ENCODE measurements around the gene RPS27. TPM values are rescaled to one million over a fixed set of nuclear protein-coding genes. Genes with fewer than 3 reads are reported as not detected.
A peak's percentile ranks its signal among the peaks of the same experiment; 100 is the strongest.

The RPS27 gene
- total and polyA plus RNA-seq, 2 of the 13 experiments (the other 11 are each of a cell fraction or from before 2014, with no cell fraction given) = 3,737 to 9,964 TPM

DNA sequence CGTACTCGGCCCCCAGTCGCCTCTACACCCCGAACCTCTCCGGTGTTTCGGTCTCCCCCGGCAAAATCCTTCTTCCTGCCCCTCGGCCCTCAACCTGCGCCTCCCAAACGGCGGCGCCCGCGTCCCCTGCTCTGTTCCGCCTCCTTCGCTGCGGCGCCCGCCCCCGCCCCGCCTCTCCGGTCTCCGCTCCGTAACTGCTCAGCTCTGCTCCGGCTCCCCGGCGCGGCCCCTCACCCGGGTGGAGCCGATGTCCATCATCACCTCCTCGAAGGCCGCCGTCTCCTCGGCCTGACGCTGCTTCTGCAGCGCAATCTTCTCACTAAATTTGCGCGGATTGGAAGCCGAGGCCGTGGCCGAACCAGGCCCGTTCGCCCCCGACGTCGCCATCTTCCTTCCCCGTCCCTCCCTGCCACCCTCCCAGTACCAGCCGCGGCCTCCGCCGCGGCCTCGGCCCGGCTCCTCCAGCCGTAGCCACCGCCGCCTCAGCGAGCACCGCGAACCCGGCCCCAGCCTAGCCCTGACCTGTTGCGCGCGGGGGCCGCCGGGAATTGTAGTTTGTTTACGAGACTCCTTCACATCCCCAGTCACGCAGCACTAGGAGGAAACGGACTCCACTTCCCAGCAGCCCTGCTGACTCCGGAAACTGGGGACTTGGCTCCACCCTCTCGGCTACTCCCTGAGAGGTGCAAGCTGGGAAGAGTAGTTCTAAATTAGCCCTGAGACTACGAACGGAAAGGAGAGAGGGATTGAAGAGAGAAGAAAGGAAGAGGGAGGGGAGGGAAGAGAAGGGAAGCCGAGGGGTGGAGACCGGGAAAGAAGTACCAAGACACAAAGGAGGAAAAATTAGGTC lies 32.2 kb upstream of the RPS27 start, which contains the start of gene CRTC2 (continued):
- TF ChIP-seq E2F2 (CRISPR knock-in tag; IDR thresholded peaks at IDR 0.05; ENCODE audit: borderline replicate concordance) = no peak; the same call in 1 of the 2 replicates
- TF ChIP-seq, protein P1, sequence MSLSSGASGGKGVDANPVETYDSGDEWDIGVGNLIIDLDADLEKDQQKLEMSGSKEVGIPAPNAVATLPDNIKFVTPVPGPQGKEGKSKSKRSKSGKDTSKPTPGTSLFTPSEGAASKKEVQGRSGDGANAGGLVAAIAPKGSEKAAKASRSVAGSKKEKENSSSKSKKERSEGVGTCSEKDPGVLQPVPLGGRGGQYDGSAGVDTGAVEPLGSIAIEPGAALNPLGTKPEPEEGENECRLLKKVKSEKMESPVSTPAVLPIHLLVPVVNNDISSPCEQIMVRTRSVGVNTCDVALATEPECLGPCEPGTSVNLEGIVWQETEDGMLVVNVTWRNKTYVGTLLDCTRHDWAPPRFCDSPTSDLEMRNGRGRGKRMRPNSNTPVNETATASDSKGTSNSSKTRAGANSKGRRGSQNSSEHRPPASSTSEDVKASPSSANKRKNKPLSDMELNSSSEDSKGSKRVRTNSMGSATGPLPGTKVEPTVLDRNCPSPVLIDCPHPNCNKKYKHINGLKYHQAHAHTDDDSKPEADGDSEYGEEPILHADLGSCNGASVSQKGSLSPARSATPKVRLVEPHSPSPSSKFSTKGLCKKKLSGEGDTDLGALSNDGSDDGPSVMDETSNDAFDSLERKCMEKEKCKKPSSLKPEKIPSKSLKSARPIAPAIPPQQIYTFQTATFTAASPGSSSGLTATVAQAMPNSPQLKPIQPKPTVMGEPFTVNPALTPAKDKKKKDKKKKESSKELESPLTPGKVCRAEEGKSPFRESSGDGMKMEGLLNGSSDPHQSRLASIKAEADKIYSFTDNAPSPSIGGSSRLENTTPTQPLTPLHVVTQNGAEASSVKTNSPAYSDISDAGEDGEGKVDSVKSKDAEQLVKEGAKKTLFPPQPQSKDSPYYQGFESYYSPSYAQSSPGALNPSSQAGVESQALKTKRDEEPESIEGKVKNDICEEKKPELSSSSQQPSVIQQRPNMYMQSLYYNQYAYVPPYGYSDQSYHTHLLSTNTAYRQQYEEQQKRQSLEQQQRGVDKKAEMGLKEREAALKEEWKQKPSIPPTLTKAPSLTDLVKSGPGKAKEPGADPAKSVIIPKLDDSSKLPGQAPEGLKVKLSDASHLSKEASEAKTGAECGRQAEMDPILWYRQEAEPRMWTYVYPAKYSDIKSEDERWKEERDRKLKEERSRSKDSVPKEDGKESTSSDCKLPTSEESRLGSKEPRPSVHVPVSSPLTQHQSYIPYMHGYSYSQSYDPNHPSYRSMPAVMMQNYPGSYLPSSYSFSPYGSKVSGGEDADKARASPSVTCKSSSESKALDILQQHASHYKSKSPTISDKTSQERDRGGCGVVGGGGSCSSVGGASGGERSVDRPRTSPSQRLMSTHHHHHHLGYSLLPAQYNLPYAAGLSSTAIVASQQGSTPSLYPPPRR (CRISPR knock-in tag; IDR thresholded peaks at IDR 0.05; ENCODE audit: borderline replicate concordance) = 0 out of 2 replicates have a peak, but pooled peaks have one; percentile 29
- TF ChIP-seq, protein P2, sequence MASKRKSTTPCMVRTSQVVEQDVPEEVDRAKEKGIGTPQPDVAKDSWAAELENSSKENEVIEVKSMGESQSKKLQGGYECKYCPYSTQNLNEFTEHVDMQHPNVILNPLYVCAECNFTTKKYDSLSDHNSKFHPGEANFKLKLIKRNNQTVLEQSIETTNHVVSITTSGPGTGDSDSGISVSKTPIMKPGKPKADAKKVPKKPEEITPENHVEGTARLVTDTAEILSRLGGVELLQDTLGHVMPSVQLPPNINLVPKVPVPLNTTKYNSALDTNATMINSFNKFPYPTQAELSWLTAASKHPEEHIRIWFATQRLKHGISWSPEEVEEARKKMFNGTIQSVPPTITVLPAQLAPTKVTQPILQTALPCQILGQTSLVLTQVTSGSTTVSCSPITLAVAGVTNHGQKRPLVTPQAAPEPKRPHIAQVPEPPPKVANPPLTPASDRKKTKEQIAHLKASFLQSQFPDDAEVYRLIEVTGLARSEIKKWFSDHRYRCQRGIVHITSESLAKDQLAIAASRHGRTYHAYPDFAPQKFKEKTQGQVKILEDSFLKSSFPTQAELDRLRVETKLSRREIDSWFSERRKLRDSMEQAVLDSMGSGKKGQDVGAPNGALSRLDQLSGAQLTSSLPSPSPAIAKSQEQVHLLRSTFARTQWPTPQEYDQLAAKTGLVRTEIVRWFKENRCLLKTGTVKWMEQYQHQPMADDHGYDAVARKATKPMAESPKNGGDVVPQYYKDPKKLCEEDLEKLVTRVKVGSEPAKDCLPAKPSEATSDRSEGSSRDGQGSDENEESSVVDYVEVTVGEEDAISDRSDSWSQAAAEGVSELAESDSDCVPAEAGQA (IDR thresholded peaks at IDR 0.05; ENCODE audit: low read depth) = no peak
- TF ChIP-seq, protein P2 (CRISPR knock-in tag; IDR thresholded peaks at IDR 0.05; ENCODE audit: borderline replicate concordance) = no peak
- TF ChIP-seq BRCA1 (CRISPR knock-in tag; IDR thresholded peaks at IDR 0.05) = no peak
- TF ChIP-seq ARHGAP35 (CRISPR knock-in tag; IDR thresholded peaks at IDR 0.05; ENCODE audit: borderline replicate concordance) = no peak
- TF ChIP-seq, protein P3, sequence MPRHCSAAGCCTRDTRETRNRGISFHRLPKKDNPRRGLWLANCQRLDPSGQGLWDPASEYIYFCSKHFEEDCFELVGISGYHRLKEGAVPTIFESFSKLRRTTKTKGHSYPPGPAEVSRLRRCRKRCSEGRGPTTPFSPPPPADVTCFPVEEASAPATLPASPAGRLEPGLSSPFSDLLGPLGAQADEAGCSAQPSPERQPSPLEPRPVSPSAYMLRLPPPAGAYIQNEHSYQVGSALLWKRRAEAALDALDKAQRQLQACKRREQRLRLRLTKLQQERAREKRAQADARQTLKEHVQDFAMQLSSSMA (CRISPR knock-in tag; IDR thresholded peaks at IDR 0.05) = no peak
- 0 out of 2 replicates have a peak, but pooled peaks have one; percentile 39 for TF ChIP-seq ZNF354B (CRISPR knock-in tag; IDR thresholded peaks at IDR 0.05)
- TF ChIP-seq ZNF605 (CRISPR knock-in tag; IDR thresholded peaks at IDR 0.05) = no peak
- TF ChIP-seq KDM4B (CRISPR knock-in tag; IDR thresholded peaks at IDR 0.05) = no peak
- 0 out of 2 replicates have a peak, but pooled peaks have one; percentile 35 for TF ChIP-seq ZNF772 (CRISPR knock-in tag; IDR thresholded peaks at IDR 0.05)
- TF ChIP-seq ATF7 (IDR thresholded peaks at IDR 0.05) = no peak
- no peak for TF ChIP-seq ATF7 (CRISPR knock-in tag; IDR thresholded peaks at IDR 0.05)
- no peak; the same call in none of the 2 replicates for TF ChIP-seq IKZF5 (CRISPR knock-in tag; IDR thresholded peaks at IDR 0.05)
